Natural killer cell (primary cell): ENCODE measurements around the gene DENND5A. TPM values are rescaled to one million over a fixed set of nuclear protein-coding genes. Genes with fewer than 3 reads are reported as not detected.
"Not testable (repeated sequence)": the region's sequence is repeated elsewhere in the genome, so short reads cannot be mapped to it uniquely, and the experiment has no call there.

Experiments
- ATAC-seq, 3 donors: fragments of 150-1000 bp in 2 of 3; fragments of 200-7000 bp in 1 of 3; cut with Tn5 transposase; 1 replicate in 1 of 3; 2 replicates in 2 of 3; pipeline ENCODE4 v1.10.0; 2021; ENCODE audit warnings: mild to moderate bottlenecking in 2 of 3, moderate library complexity in 2 of 3
- DNase-seq, 2 donors: peaks; one replicate each; pipeline versions ENCODE4 v3.0.0 to v3.0.0-alpha.2; 2013 to 2021; ENCODE audit warnings: mixed read lengths in 1 of 2
- H3K27ac ChIP-seq: one replicate; pipeline ENCODE4 v1.5.1; 2013; ENCODE audit warnings: mild to moderate bottlenecking, low read length
- H3K27me3 ChIP-seq: one replicate; pipeline ENCODE4 v1.6.1; 2013; ENCODE audit warnings: low read length; ENCODE audit not compliant: control insufficient read depth, insufficient read depth
- H3K36me3 ChIP-seq: one replicate; pipeline ENCODE4 v1.6.1; 2013; ENCODE audit warnings: low read length; ENCODE audit not compliant: control insufficient read depth, insufficient read depth
- H3K4me1 ChIP-seq: one replicate; pipeline ENCODE4 v1.6.1; 2013; ENCODE audit warnings: low read length; ENCODE audit not compliant: control insufficient read depth, insufficient read depth
- H3K4me3 ChIP-seq: one replicate; pipeline ENCODE4 v1.5.1; 2013; ENCODE audit warnings: low read length
- H3K9me3 ChIP-seq: one replicate; pipeline ENCODE4 v1.6.1; 2013; ENCODE audit warnings: low read length; ENCODE audit not compliant: control insufficient read depth, insufficient read depth
- H3K27ac Mint-ChIP-seq, 2 donors: one replicate each; pipeline ENCODE4 v1.8.0; 2022; ENCODE audit warnings: mild to moderate bottlenecking in 2 of 2, mixed read lengths in 2 of 2, moderate library complexity in 1 of 2
- H3K27me3 Mint-ChIP-seq, 2 donors: one replicate each; pipeline ENCODE4 v1.8.0; 2022; ENCODE audit warnings: low read depth in 2 of 2, mixed read lengths in 2 of 2
- H3K36me3 Mint-ChIP-seq: one replicate; pipeline ENCODE4 v1.8.0; 2022; ENCODE audit warnings: mixed read lengths
- H3K4me1 Mint-ChIP-seq, 2 donors: one replicate each; pipeline ENCODE4 v1.8.0; 2022; ENCODE audit warnings: mixed read lengths in 2 of 2
- H3K4me3 Mint-ChIP-seq: one replicate; pipeline ENCODE4 v1.8.0; 2022; ENCODE audit warnings: mild to moderate bottlenecking, moderate library complexity, mixed read lengths
- H3K9me3 Mint-ChIP-seq, 2 donors: one replicate each; pipeline ENCODE4 v1.8.0; 2022; ENCODE audit warnings: mixed read lengths in 2 of 2
- CTCF ChIP-seq: fragments of 200-600 bp; IDR thresholded peaks from one replicate; pipeline ENCODE4 v1.8.0; 2022; ENCODE audit warnings: antibody characterized with exemption
- WGBS: methylation state at CpG from one replicate; pipeline ENCODE4 v1.1.7; 2013; ENCODE audit warnings: missing lambda C conversion rate; ENCODE audit not compliant: insufficient coverage; 5-methylcytosine and 5-hydroxymethylcytosine counted together
- intact Hi-C: fragments of 100-400 bp; cut with micrococcal nuclease; formaldehyde crosslinking; loops from one replicate; pipeline ENCODE4 v1.14.2; 2022
- total RNA-seq, 4 donors: library from RNA; stranded (reverse); fragments of 120-200 nt in 1 of 4; gene quantifications; one replicate each; pipeline versions ENCODE4 v1.2.3 to v1.2.4, GENCODE V29; 2013 to 2022

The DENND5A gene
- total RNA-seq, 3 donors from 2014 or later (not counting 1 experiment from before 2014, with no cell fraction given): 23.8 to 42.5 (median 38.7) TPM

- TF ChIP-seq CTCF: no peak
- no peaks in the 10 kb centered on the region for H3K36me3 Mint-ChIP-seq
- H3K4me1 Mint-ChIP-seq: no peaks in the 10 kb centered on the region
- DNase-seq (no peak), ATAC-seq (no peak)
- no peaks in the 10 kb centered on the region for H3K9me3 Mint-ChIP-seq
- Histone ChIP-seq H3K9me3 (no peaks in the 10 kb centered on the region), H3K27ac (no peak overlapping the region), H3K4me3 (no peak overlapping the region), H3K4me1 (no peaks in the 10 kb centered on the region), H3K27me3 (no peaks in the 10 kb centered on the region), H3K36me3 (peaks cover 6% of the 10 kb centered on the region)
- H3K27me3 Mint-ChIP-seq: no peaks in the 10 kb centered on the region
- intact Hi-C loops: no loop called here
- no peak overlapping the region for H3K27ac Mint-ChIP-seq
- H3K4me3 Mint-ChIP-seq: no peak overlapping the region
- WGBS: 100% methylated on average over 2 of the region's 2 CpGs
Measured at GRCh38 chr11:9200471-9200870, 64.7 kb downstream of the DENND5A start.

GRCh38 chr11:9193316-9193715, 71.8 kb downstream of the DENND5A start:
- DNase-seq (no peak), ATAC-seq (no peak)
- Mint-ChIP-seq H3K9me3 (no peaks in the 10 kb centered on the region), H3K4me3 (no peak overlapping the region), H3K36me3 (no peaks in the 10 kb centered on the region), H3K27me3 (no peaks in the 10 kb centered on the region), H3K27ac (no peak overlapping the region), H3K4me1 (no peaks in the 10 kb centered on the region)
- no peaks in the 10 kb centered on the region for H3K27me3 ChIP-seq
- H3K4me3 ChIP-seq: no peak overlapping the region
- intact Hi-C loops: no loop called here
- 89% methylated on average over 3 of the region's 3 CpGs for WGBS
- H3K27ac ChIP-seq: no peak overlapping the region
- no peaks in the 10 kb centered on the region for H3K36me3 ChIP-seq
- no peaks in the 10 kb centered on the region for H3K4me1 ChIP-seq
- no peaks in the 10 kb centered on the region for H3K9me3 ChIP-seq
- no peak for TF ChIP-seq CTCF

GRCh38 chr11:9192561-9192960, 72.6 kb downstream of the DENND5A start:
- H3K36me3 ChIP-seq: no peaks in the 10 kb centered on the region
- H3K27me3 ChIP-seq: no peaks in the 10 kb centered on the region
- WGBS: no CpG with 5 or more reads among the region's 3 CpGs
- Mint-ChIP-seq H3K4me1 (no peaks in the 10 kb centered on the region), H3K27me3 (no peaks in the 10 kb centered on the region), H3K4me3 (no peak overlapping the region), H3K9me3 (no peaks in the 10 kb centered on the region), H3K36me3 (no peaks in the 10 kb centered on the region), H3K27ac (no peak overlapping the region)
- H3K4me1 ChIP-seq: no peaks in the 10 kb centered on the region
- no peak overlapping the region for H3K27ac ChIP-seq
- ATAC-seq (no peak), DNase-seq (no peak)
- H3K9me3 ChIP-seq: no peaks in the 10 kb centered on the region
- no peak for TF ChIP-seq CTCF
- intact Hi-C loops: no loop called here
- no peak overlapping the region for H3K4me3 ChIP-seq

- H3K27ac Mint-ChIP-seq, H3K4me1 ChIP-seq, H3K27me3 ChIP-seq, H3K36me3 ChIP-seq, H3K9me3 ChIP-seq, H3K27me3 Mint-ChIP-seq, intact Hi-C loops, DNase-seq, H3K4me3 Mint-ChIP-seq, H3K9me3 Mint-ChIP-seq, ATAC-seq, H3K36me3 Mint-ChIP-seq, H3K4me1 Mint-ChIP-seq, H3K27ac ChIP-seq, H3K4me3 ChIP-seq: not testable (repeated sequence)
- 96% methylated on average over 4 of the region's 5 CpGs for WGBS
Measured at GRCh38 chr11:9190326-9191016, 74.7 kb downstream of the DENND5A start.

GRCh38 chr11:9188860-9189259, 76.3 kb downstream of the DENND5A start:
- H3K4me3 Mint-ChIP-seq, H3K4me1 Mint-ChIP-seq, DNase-seq, ATAC-seq, H3K27ac Mint-ChIP-seq, H3K27me3 ChIP-seq, H3K4me1 ChIP-seq, H3K36me3 ChIP-seq, H3K36me3 Mint-ChIP-seq, H3K27me3 Mint-ChIP-seq, intact Hi-C loops, H3K9me3 ChIP-seq, H3K4me3 ChIP-seq, H3K9me3 Mint-ChIP-seq, H3K27ac ChIP-seq: not testable (repeated sequence)
- WGBS: 96% methylated on average over 3 of the region's 3 CpGs
